Activated CD8-positive, alpha-beta memory T cell treated with anti-CD3 and anti-CD28 coated beads, Interleukin-2, amount 50 U/mL, for 48 hours (primary cell): ENCODE data around the gene EXOC2.
"Not testable (repeated sequence)": the region's sequence is repeated elsewhere in the genome, so short reads cannot be mapped to it uniquely, and the experiment has no call there.

Source experiments
- DNase-seq: peaks from one replicate; pipeline ENCODE4 v3.0.0-alpha.2; 2020

EXOC2 gene

DNA sequence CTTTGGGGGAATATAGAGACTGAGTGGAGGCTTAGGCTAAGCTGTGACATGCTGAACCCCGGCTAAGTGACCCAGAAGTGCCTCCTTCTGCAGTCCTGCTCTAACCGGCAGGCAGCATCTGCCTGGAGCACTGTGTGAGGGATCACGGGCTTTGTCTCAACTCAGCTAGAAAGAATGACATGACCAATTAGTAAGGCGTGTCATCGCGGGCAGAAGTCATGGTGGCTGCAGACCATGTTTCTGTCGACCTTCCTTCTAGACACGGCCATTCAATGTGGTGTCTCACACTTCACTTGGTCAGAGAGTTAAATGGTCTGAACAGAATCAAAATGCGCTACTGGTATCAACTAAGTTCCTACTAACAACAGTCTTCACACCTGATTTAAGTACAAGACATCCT, 71.0 kb downstream of the EXOC2 start:
- no peak for DNase-seq

DNA sequence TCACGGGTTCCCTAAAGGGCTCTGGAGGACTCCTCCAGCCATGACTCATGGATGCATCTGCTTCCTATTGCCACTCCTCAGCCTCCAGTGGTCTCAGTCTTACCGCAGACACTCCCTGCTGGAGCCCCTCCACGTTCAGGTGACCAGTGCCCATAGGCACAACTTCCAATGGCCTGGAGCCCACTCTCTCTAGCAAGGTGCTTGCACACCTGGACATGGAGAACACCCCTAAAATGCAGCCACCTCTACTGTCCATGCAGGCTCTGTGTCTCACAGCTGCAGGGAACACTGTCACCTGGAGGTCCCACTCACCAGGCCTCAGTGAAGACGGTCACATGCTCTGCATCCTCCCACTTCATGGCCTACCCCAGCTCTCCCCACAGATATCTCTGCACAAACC, 72.0 kb downstream of the EXOC2 start:
- no peak for DNase-seq

DNA sequence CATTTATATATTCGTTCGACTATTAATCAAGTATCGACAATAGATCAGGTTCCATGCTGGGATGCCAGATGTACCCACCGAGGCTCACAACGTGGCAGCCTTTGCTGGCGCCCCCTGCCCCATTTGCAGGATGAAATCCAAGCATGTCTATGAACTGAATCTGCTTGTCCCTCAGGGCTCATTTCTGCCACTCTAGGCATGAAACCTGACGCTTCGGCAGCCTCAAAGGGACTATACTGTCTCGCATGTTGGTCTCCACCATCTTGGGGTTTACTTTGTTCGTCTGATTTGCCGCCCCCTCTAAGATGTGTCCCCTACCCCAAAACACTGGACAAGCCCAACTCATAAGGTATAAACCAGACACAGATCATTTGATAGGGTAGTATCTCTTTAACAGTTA, 72.8 kb downstream of the EXOC2 start:
- DNase-seq: no peak

DNA sequence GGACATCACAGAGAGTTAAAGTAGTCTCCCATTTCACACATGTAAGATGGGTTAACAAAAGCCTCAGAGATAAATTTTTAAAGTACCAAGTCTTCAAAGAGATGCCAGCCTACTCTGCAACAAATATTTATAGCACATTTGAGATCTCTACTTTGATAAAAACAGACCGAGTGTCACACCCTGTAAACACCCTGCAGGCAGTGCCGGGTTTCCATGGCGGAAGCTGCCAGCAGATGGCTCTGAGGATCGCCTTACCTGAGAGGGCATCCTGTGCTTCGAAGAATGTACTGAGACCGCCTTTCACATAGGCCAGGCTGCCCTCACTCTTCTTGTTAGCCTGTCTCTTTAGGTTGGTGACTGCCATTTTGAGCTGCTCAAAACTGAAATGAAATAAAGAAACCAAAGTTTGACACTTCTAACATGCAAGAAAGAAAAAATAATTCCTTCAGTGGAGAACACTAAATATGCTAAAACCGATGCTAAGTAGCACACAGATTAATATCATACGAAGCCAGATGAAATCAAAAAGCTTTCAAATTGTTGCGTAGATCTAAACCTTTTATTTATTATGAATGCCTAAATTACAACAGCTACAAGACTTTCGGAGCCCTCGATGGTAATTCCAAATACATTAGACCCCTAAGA, 75.4 kb downstream of the EXOC2 start:
- no peak for DNase-seq

DNA sequence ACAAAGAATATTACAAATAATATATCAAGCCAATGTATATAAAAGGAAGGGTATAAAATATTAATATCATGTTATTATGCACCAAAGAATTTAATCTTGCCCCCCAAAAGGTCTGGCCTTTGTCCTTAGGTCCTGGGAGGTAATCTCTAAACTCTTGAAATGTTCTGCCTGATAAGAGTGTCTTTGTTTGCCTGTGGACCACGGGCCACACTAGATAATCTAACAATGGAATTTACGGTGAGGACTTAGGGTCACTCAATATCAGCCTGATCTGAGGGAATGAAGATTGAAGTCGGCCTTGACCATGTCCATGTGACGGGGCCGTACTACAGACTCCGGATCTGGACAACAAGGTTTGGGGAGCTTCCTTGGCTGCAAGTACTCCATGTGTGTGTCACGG, 79.0 kb downstream of the EXOC2 start:
- no peak for DNase-seq

DNA sequence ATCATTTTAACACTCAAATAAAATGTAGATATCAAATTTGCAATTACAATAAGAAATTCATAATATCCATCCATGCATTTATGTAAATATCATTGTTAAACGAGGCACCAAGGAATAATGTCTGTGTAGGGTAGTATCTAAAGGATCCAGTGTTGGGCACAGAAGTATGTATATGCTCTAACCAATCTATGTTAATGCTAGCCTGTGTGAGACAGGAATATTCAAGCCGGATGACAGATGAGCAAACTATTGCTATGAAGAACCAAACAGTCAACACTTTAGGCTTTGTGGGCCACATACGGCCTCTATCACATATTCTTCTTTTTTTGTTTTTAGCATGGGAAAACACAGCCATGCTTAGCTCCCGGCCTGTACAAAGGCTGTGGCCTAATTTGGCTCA, 81.0 kb downstream of the EXOC2 start:
- DNase-seq: no peak

DNA sequence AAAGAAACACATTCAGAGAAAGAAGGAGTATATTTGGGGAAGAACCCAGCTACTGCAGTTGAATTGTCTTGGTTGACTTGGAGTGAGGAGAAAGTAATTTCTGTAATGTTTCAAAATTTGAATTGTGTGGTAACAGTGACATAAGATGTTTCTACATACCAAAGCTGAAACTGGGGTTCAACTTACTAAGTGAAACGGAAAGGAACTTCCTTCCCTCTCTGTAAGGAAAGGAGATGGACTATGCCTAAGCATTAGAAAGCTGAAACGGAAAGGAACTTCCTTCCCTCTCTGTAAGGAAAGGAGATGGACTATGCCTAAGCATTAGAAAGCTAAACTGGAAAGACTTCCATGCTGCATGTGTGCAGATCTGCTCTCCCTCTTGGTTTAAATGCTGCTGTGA, 82.1 kb downstream of the EXOC2 start:
- DNase-seq: no peak

DNA sequence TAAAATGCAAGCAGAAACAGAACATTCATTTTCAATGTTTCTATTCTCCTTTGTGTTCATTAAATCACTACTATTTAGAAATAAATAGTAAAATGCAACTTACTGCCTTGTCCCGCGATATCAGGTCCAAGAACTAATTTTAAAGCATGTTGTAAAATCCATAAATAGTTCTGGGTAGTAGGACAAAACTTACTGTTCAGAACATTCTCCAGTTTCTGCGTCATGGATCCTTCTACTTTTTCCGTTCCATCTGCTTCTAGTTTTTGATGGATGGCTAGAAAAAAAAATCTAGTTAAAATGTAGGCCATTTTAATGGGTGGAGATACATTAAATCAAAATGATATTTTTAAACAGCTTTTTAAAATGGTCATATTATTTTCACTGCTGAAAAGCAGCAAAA, 83.0 kb downstream of the EXOC2 start:
- DNase-seq: no peak

DNA sequence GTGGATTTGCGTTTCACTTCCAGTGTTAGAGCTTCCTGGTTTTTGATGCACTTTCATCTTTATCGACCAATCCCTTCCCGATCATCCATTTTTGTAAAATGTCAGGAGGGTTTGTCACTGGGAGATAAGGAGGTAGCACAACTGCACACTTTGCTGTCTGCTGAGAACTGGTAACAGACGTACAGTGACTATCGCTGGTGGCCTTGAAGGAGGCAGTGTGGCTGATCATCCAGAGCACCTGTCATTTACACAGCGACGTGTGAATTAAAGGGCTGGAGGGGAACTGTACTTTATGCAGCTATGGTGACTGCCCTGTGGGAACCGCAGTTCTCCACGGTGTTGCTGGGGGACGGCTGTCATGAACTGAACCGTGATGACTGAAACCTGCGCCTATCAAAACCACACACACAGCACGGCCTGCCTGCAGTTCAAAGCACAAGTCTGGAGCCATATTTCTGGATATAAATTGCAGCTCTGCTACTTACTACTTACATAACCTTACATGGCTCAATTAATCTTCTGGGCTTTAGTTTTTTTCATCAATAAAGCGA, 86.0 kb downstream of the EXOC2 start:
- DNase-seq: no peak

DNA sequence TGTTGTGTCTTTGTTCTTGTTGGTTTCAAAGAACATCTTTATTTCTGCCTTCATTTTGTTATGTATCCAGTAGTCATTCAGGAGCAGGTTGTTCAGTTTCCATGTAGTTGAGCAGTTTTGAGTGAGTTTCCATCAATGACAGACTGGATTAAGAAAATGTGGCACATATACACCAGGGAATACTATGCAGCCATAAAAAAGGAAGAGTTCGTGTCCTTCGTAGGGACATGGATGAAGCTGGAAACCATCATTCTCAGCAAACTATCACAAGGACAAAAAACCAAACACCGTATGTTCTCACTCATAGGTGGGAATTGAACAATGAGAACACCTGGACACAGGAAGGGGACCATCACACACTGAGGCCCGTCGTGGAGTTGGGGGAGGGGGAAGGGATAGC, 87.0 kb downstream of the EXOC2 start:
- not testable (repeated sequence) for DNase-seq

DNA sequence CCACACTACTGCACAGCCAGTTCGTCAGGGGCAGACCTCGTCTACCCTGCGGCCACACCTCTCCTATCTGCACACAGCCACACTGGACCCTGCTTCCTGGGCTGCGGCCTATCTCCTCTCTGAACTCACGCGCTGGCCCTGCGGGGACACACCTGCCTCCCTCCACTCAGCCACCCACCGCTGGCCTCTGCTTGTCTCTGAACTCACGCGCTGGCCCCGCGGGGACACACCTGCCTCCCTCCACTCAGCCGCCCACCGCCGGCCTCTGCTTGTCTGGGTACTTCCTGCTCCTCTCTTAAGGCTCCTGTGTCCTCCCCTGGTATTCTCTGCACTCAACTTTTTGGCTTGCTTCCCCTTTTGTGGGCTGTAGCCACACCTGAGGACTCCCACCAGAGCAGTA, 88.4 kb downstream of the EXOC2 start:
- no peak for DNase-seq

DNA sequence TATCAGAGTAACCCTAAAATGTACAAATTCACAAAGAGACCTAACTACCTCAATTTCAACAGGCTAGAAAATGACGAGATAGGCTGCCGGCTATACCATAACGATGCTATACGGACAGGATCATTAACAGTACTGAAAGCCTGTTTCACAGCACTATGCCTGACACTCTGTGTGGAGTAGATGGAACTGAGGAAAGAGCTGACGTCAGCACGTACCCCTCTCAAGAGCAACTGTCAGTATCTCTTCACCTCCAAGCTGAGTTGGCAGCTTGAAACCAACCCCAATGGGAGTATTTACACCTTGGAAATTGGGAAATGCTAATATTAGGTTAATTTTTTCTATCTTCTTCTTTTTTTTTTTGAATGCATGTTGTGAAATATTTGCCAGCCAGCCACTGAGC, 89.7 kb downstream of the EXOC2 start:
- DNase-seq: no peak

DNA sequence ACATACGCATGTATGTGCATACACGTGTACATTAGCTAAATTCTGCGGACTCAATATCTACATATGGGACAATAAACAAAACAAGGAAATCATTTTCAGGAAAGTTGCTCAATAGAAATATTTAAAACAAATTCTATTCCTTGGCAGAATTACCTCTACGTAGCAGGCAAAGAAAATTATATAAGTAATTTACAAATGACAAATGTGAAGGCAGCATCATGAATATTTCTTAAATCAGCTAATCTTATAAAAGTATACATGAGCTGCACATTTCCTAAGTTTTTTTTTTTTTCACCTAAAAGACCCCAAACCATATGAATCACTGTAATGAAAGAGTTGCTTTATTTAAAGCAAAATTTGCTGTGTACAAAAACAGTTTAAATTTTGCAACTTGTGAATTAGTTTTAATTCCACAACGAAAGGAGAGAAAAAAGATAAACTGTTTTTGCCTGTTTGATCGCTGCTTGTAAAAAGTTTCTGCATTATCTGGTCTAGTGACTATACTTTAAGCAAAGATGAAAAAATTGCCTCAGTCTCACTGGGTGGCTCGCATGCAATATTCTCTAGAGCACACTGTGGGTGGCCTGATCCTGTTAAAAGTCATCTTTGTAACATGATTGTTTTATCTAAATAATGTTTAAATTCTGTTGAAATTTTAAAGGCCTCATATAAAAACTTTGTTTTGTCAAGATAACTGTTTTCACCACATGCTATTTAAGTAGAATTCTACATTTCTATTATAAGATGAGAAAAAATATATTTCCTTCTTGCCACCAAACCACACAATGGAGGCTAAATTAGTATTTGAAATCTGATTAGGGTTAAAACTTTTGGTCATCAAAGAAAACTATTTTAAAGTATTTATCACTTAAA, 93.1 kb downstream of the EXOC2 start:
- DNase-seq: no peak

DNA sequence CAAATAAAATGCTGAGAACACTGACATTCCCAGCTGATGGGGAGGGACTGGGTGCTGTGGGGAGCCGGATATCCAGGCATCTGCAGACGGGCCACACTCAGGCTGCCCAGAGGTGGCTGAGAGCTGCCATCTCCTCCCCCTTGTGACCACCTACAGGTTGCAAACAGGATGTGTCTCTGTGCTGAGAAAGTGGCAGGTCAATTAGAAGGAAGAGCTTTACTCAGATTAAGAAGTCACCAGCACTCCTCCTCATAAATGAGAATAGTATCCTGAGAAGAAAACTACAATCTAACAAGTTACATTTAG, 99.1 kb downstream of the EXOC2 start:
- DNase-seq: no peak

DNA sequence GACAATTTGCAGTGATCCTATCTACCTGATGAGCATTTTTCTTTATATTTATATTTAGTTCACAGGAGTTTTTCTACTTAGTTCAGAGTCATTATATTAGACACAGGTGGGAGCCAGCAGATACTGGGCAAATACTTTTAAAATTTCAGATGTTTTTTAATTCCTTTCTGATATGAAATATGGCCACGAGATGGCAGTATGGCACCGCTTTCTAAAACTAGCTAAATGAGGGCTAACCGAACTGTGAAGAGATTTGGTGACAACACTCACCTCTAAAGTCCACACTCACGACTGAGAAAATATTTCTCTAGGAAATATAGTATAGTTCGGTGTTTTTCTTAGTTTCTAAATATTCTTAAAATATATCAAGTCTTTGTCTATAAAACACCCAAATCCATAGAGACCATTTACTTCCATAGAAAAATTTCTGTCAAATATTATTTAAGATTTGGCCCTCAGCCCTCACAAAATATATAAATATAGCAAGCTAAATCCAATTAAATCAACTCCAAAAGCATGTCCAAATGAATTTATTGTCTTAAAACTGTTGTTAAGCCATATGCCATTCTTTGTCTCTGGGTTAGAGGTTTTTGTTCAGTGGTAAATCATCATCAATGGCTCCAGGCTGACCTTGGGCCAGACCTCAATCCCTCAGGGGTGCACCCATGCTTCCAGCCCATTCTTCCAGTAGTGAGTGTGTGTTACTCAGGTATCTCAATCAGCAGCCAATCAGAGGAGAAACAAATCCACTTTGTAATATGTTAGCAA, 99.6 kb downstream of the EXOC2 start:
- peak; percentile 75 for DNase-seq

DNA sequence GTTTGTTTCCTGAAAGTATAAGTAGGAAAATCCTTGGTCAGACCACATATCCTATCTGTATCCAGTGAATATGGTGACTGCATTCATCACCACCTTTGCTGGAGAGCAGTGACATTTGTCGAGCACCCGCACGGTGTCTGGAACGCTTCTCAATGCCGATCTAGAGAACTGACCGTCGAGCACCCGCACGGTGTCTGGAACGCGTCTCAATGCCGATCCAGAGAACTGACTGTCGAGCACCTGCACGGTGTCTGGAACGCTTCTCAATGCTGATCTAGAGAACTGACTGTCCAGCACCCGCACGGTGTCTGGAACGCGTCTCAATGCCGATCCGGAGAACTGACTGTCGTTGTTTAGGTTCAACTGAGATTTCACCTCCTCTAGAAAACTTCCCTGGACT, 103.8 kb downstream of the EXOC2 start:
- DNase-seq: no peak

DNA sequence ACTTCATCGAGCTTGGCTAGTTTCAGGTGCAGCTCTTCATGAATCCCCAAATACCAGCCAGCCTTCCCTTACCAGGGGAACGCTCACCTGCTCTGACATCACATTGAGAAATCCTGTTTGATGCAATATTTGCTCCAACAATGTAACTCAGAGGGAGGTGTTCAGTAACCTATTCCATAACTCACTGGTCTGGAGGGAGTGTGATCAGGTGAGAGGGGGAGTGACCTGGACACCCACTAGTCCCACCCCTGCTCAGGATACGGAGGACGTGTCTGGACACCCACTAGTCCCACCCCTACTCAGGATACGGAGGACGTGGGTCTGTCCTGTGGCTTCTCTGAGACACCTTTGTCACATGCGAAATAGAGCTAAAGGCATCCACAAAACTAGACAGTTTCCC, 106.4 kb downstream of the EXOC2 start:
- DNase-seq: no peak

DNA sequence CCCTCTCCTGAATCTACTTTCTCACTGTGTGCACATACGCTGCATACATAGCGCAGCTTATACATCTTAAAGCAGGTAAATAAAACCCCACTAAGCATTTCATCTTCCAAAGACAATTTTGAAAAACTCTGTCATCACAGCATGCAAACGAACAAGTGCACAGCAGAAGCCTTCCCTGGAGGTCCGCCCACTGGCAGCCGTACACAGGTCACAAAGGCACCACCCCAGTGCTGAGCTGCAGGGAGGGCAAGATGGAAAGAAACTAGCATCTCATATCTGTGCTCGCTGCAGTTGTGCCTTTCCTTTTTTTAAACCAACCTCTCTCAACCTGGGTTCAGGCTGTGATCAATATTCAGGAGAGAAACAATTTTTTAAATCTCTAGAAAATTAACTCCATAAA, 109.3 kb downstream of the EXOC2 start:
- DNase-seq: no peak

DNA sequence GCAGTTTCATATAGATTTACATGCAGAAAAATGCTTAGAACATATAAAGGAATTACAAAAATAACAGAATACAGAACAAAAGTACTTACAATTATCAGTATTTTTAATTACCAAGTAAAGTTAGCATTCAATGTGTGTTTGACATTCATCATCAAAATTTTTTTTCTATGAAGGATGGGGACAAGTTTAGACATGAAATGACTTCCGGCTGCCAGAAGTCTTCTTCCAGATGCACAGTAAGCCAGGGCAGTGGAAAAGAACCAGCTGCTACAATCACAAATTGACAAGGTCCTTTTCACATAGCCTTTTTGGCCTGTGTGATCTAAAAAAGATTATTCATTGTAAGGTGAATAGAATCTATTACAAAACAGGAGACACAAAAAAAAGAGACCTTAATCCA, 109.8 kb downstream of the EXOC2 start:
- DNase-seq: no peak

DNA sequence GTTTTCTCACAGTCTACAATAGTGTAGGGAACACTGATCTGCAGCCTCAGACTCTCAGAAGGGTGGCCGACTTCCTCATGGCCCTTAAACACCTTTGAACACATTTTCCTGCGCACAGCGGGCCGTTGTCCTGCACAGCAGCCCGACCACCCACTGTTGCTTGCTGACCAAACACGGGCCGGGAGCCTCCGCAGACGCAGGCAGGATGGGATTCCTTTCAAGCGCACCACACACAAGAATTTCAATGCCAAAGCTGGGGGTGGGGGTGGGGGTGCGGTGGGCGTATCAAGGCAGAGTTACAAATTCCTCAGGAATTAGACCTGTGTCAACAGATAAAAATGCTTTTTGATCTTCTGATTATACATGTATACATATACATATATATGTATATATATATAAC, 110.6 kb downstream of the EXOC2 start:
- DNase-seq: no peak

DNA sequence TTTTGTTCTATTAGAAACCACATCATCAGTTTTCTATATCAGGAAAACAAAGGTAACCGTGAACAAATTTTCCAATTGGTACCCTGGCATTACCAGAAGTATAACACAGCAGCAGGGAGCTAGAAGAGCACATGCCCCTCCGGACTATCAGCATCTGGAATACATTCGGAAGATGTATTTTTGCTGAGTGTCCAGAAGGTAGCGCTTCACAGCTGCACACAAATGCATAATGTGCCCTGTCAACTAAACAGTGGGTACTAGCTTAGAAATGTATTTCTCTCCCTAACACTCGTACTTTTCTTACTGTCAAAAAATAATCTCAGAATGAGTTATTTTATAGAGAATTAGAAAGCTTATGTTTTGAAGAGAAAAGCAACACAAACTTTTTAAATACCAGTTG, 113.6 kb downstream of the EXOC2 start:
- DNase-seq: no peak

DNA sequence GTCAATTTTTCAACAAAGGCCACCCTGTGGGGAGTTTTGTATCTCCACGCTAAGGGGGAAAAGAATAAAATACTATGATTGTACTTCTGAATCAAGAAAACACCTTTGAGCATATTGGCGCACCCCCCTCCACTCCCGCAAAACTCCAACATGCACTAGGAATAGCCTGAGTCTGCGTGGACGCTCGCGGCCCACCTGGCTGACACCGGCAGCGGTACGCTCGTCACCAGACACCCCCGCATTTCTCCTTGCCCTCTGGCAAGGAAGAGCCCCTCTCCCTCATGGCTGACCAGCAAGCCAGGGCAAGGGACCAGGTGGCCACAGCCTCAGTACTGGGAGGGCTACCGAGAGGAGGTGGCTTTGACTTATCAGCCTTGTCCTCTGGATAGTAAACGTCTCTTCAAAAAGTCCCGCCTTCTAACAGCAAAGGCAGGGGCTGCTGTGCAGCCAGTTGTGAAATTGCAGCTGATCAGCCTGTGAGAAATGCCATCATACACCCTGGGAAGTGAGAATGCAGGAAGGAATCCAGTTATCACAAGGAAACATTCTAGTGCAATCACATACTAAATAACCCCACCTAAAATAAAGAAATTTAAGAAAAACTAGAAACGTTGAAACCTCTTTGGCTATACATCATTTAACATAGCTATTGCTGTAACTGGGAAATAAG, 120.2 kb downstream of the EXOC2 start:
- DNase-seq: no peak

DNA sequence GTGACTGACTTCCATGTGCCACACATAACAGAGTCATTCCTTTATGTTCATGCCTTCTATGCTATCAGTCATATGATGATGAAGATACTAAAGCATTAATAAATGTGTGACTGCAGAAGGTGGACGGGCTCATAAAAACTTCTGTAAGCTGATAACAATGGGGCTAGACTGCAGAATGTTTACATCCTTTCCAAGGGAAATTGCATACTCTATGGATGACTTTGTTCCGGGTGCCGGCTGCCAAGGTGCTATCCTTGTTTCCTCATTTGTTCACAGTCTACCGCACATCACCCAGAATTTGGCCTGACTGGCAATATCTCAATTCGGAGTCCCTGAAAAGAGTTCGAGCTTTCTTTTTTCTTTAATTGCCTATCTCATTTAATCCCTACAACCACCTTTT, 121.0 kb downstream of the EXOC2 start:
- DNase-seq: no peak
